GM12801 (cell line): Measurements from ENCODE around the gene BCL2L15.

ENCODE experiments used
- CTCF ChIP-seq: IDR thresholded peaks from one replicate; pipeline ENCODE4 v1.5.1; 2011; ENCODE audit warnings: control low read depth; ENCODE audit not compliant: insufficient read length; ENCODE audit errors: extremely low read depth

The BCL2L15 gene

GRCh38 chr1:113855630-113856400 is 31.6 kb downstream of the BCL2L15 start:
- TF ChIP-seq CTCF, result no peak

GRCh38 chr1:113854234-113854633 is 33.1 kb downstream of the BCL2L15 start:
- no peak for TF ChIP-seq CTCF

GRCh38 chr1:113850127-113850796 is 37.1 kb downstream of the BCL2L15 start:
- TF ChIP-seq CTCF, result no peak

- no peak for TF ChIP-seq CTCF
Observed at GRCh38 chr1:113849072-113849471, 38.3 kb downstream of the BCL2L15 start.

GRCh38 chr1:113846391-113847035 is 40.9 kb downstream of the BCL2L15 start:
- TF ChIP-seq CTCF, result no peak

- no peak for TF ChIP-seq CTCF
Observed at GRCh38 chr1:113836534-113836933, 50.8 kb downstream of the BCL2L15 start.

- no peak for TF ChIP-seq CTCF
Observed at GRCh38 chr1:113835686-113836290, 51.6 kb downstream of the BCL2L15 start.
